IMR-90 (cell line): ENCODE results near the gene XPA. TPM values are rescaled to one million over a fixed set of nuclear protein-coding genes. Genes with fewer than 3 reads are reported as not detected.

Experiments
- ATAC-seq: fragments of 200-7000 bp; cut with Tn5 transposase; 2 replicates; pipeline ENCODE4 v1.9.1; 2020; ENCODE audit warnings: low read depth, mild to moderate bottlenecking, moderate library complexity
- BruUV-seq: library from RNA; stranded (reverse); fragments of 400-500 nt; replicated peaks from 2 replicates; lab custom pipeline; 2021; lab: Mats Ljungman, UMichigan
- CTCF ChIA-PET: fragments of 300-600 bp; formaldehyde crosslinking; extraction: SDS; loops from one replicate; lab custom pipeline; 2021; ENCODE audit warnings: antibody characterized with exemption; lab: Yijun Ruan, JAX
- POLR2A ChIA-PET: fragments of 300-600 bp; sonication (Branson Sonifier 250); formaldehyde crosslinking; loops from one replicate; lab custom pipeline; 2022; ENCODE audit warnings: antibody characterized with exemption; ENCODE audit not compliant: unreplicated experiment; lab: Charles Lee
- DNase-seq: peaks from one replicate; pipeline ENCODE4 v3.0.0; 2013
- H2AFZ ChIP-seq: replicated peaks from 2 replicates; pipeline ENCODE3; 2013; ENCODE audit warnings: low read length, mild to moderate bottlenecking; ENCODE audit not compliant: poor library complexity
- H2AK5ac ChIP-seq: 2 replicates; pipeline ENCODE4 v1.6.1; 2013; ENCODE audit warnings: low read depth, low read length, inconsistent platforms
- H2AK9ac ChIP-seq: replicated peaks from 2 replicates; pipeline ENCODE3; 2013; ENCODE audit warnings: mild to moderate bottlenecking, low read depth, low read length, moderate library complexity; ENCODE audit not compliant: poor library complexity
- H2BK120ac ChIP-seq: 2 replicates; pipeline ENCODE4 v1.6.1; 2013; ENCODE audit warnings: low read depth, low read length, inconsistent platforms
- H2BK15ac ChIP-seq: 3 replicates; pipeline ENCODE4 v1.6.1; 2013; ENCODE audit warnings: low read depth, low read length, inconsistent platforms
- H2BK20ac ChIP-seq: 2 replicates; pipeline ENCODE4 v1.6.1; 2013; ENCODE audit warnings: low read depth, mild to moderate bottlenecking, inconsistent platforms, low read length, moderate library complexity
- H2BK5ac ChIP-seq: 2 replicates; pipeline ENCODE4 v1.6.1; 2013; ENCODE audit warnings: mild to moderate bottlenecking, low read depth, low read length, inconsistent platforms; ENCODE audit not compliant: poor library complexity, severe bottlenecking
- H3K14ac ChIP-seq: replicated peaks from 2 replicates; pipeline ENCODE4 v1.6.1; 2013; ENCODE audit warnings: low read depth, low read length, inconsistent platforms
- H3K18ac ChIP-seq: 2 replicates; pipeline ENCODE4 v1.6.1; 2013; ENCODE audit warnings: low read depth, low read length, control low read depth
- H3K23ac ChIP-seq: 2 replicates; pipeline ENCODE4 v1.6.1; 2013; ENCODE audit warnings: low read depth, low read length, inconsistent platforms
- H3K27ac ChIP-seq: 2 replicates; pipeline ENCODE4 v1.5.1; 2013; ENCODE audit warnings: mild to moderate bottlenecking, control low read depth, low read length; ENCODE audit not compliant: insufficient read depth
- H3K27me3 ChIP-seq: 2 replicates; pipeline ENCODE4 v1.6.1; 2013; ENCODE audit warnings: low read length; ENCODE audit not compliant: control insufficient read depth, insufficient read depth
- H3K36me3 ChIP-seq: 2 replicates; pipeline ENCODE4 v1.6.1; 2013; ENCODE audit warnings: low read length, mixed read lengths; ENCODE audit not compliant: control insufficient read depth, insufficient read depth
- H3K4ac ChIP-seq: 2 replicates; pipeline ENCODE4 v1.6.1; 2013; ENCODE audit warnings: low read depth, low read length, inconsistent platforms
- H3K4me1 ChIP-seq: 2 replicates; pipeline ENCODE4 v1.6.1; 2013; ENCODE audit warnings: low read length, mixed read lengths; ENCODE audit not compliant: control insufficient read depth, insufficient read depth
- H3K4me2 ChIP-seq: 2 replicates; pipeline ENCODE4 v1.6.1; 2013; ENCODE audit warnings: low read depth, mild to moderate bottlenecking, control low read depth, low read length, moderate library complexity
- H3K4me3 ChIP-seq: 2 replicates; pipeline ENCODE4 v1.5.1; 2013; ENCODE audit warnings: low read depth, mild to moderate bottlenecking, control low read depth, low read length, moderate library complexity; ENCODE audit not compliant: insufficient read depth
- H3K56ac ChIP-seq: 2 replicates; pipeline ENCODE4 v1.6.1; 2013; ENCODE audit warnings: low read length, inconsistent platforms; ENCODE audit not compliant: insufficient read depth; ENCODE audit errors: extremely low read depth
- H3K79me1 ChIP-seq, 2 experiments: 2 replicates each; pipeline ENCODE4 v1.6.1; 2013; ENCODE audit warnings: low read length in 2 of 2, inconsistent platforms in 1 of 2, low read depth in 1 of 2
- H3K9ac ChIP-seq: 2 replicates; pipeline ENCODE4 v1.6.1; 2013; ENCODE audit warnings: low read depth, low read length, control low read depth
- H3K9me1 ChIP-seq: 2 replicates; pipeline ENCODE4 v1.6.1; 2013; ENCODE audit warnings: low read length, inconsistent platforms; ENCODE audit not compliant: insufficient read depth
- H3K9me3 ChIP-seq: 2 replicates; pipeline ENCODE4 v1.6.1; 2013; ENCODE audit warnings: low read length; ENCODE audit not compliant: control insufficient read depth, insufficient read depth
- H4K20me1 ChIP-seq: 2 replicates; pipeline ENCODE4 v1.6.1; 2013; ENCODE audit warnings: low read length, inconsistent platforms; ENCODE audit not compliant: insufficient read depth
- H4K5ac ChIP-seq: 2 replicates; pipeline ENCODE4 v1.6.1; 2013; ENCODE audit warnings: mild to moderate bottlenecking, low read depth, low read length, control low read depth
- H4K8ac ChIP-seq, 2 experiments: 2 replicates each; pipeline ENCODE4 v1.6.1; 2013; ENCODE audit warnings: low read depth in 2 of 2, low read length in 2 of 2, control low read depth in 1 of 2, inconsistent platforms in 1 of 2
- H4K91ac ChIP-seq: 2 replicates; pipeline ENCODE4 v1.6.1; 2013; ENCODE audit warnings: low read depth, low read length, inconsistent platforms; ENCODE audit not compliant: insufficient read depth
- BHLHE40 ChIP-seq: fragments of 150-350 bp; IDR thresholded peaks from 2 replicates; pipeline ENCODE4 v1.6.1; 2016; ENCODE audit warnings: mild to moderate bottlenecking, low read depth, low read length
- CEBPB ChIP-seq: IDR thresholded peaks from 2 replicates; pipeline ENCODE4 v1.6.1; 2012; ENCODE audit warnings: low read depth, low read length, improper control_type of control experiment
- CHD1 ChIP-seq: IDR thresholded peaks from 2 replicates; pipeline ENCODE4 v1.6.1; 2012; ENCODE audit warnings: low read depth, low read length, improper control_type of control experiment
- CTCF ChIP-seq: conservative IDR thresholded peaks from 2 replicates; pipeline ENCODE4 v1.5.1; 2012; ENCODE audit warnings: mild to moderate bottlenecking, low read depth, low read length, improper control_type of control experiment
- FOS ChIP-seq: fragments of 150-350 bp; IDR thresholded peaks from 2 replicates; pipeline ENCODE4 v1.6.1; 2016; ENCODE audit warnings: low read depth, low read length
- MAFK ChIP-seq: IDR thresholded peaks from 2 replicates; pipeline ENCODE4 v1.6.1; 2012; ENCODE audit warnings: low read depth, low read length, improper control_type of control experiment
- MAZ ChIP-seq: IDR thresholded peaks from 2 replicates; pipeline ENCODE4 v1.6.1; 2012; ENCODE audit warnings: low read depth, mild to moderate bottlenecking, low read length, improper control_type of control experiment, moderate library complexity, borderline replicate concordance
- MXI1 ChIP-seq: IDR thresholded peaks from 2 replicates; pipeline ENCODE4 v1.6.1; 2012; ENCODE audit warnings: low read depth, mild to moderate bottlenecking, low read length, moderate library complexity, borderline replicate concordance
- NFE2L2 ChIP-seq: fragments of 150-350 bp; IDR thresholded peaks from 2 replicates; pipeline ENCODE4 v1.6.1; 2016; ENCODE audit warnings: low read depth, mild to moderate bottlenecking, low read length
- POLR2A ChIP-seq: IDR thresholded peaks from 2 replicates; pipeline ENCODE4 v1.6.1; 2012; ENCODE audit warnings: mild to moderate bottlenecking, low read depth, low read length
- RAD21 ChIP-seq: IDR thresholded peaks from 2 replicates; pipeline ENCODE4 v1.6.1; 2012; ENCODE audit warnings: low read length, improper control_type of control experiment
- RCOR1 ChIP-seq: IDR thresholded peaks from 2 replicates; pipeline ENCODE4 v1.6.1; 2012; ENCODE audit warnings: mild to moderate bottlenecking, low read length, improper control_type of control experiment; ENCODE audit not compliant: insufficient replicate concordance
- RFX5 ChIP-seq: IDR thresholded peaks from 2 replicates; pipeline ENCODE4 v1.8.0; 2012; ENCODE audit warnings: low read depth, mild to moderate bottlenecking, low read length, moderate library complexity
- SMC3 ChIP-seq: fragments of 150-350 bp; IDR thresholded peaks from 2 replicates; pipeline ENCODE4 v1.6.1; 2016; ENCODE audit warnings: low read depth, mild to moderate bottlenecking, antibody characterized with exemption, low read length, moderate library complexity
- USF2 ChIP-seq: fragments of 150-350 bp; IDR thresholded peaks from 2 replicates; pipeline ENCODE4 v1.6.1; 2017; ENCODE audit warnings: mild to moderate bottlenecking, antibody characterized with exemption, low read length, low read depth
- WGBS, 2 experiments: methylation state at CpG; one replicate each; pipeline versions ENCODE4 v1.1.5 to v1.1.7; 2013; ENCODE audit warnings: missing lambda C conversion rate in 2 of 2; ENCODE audit not compliant: insufficient read length in 1 of 2; ENCODE audit errors: extremely low coverage in 2 of 2; 5-methylcytosine and 5-hydroxymethylcytosine counted together
- dilution Hi-C: fragments of 300-500 bp; cut with HindIII; formaldehyde crosslinking; loops from one replicate; pipeline ENCODE4 v1.14.3; 2018; ENCODE audit warnings: low sequenced_read_pairs; ENCODE audit not compliant: unreplicated experiment
- in situ Hi-C: fragments of 300-500 bp; cut with MboI; formaldehyde crosslinking; loops from 3 replicates; pipeline ENCODE4 v1.14.3; 2019; ENCODE audit warnings: low sequenced_read_pairs, inconsistent platforms, mixed read lengths
- intact Hi-C: fragments of 100-400 bp; cut with micrococcal nuclease; formaldehyde crosslinking; loops from 2 replicates; pipeline ENCODE4 v1.10.0; 2022
- polyA plus RNA-seq, 3 experiments: library from polyadenylated mRNA; depleted of rRNA; stranded (reverse); fragments of >200 nt; gene quantifications; 2 replicates each; pipeline ENCODE4 v1.2.3, GENCODE V29; 2012; ENCODE audit warnings: low replicate concordance in 1 of 3
- total RNA-seq: library from RNA; depleted of rRNA; stranded (reverse); fragments of >200 nt; gene quantifications from 2 replicates; pipeline ENCODE4 v1.2.3, GENCODE V29; 2012
- TF ChIP-seq, protein P1 (sequence below): fragments of 150-350 bp; IDR thresholded peaks from 2 replicates; pipeline ENCODE4 v1.6.1; 2016; ENCODE audit warnings: low read depth, mild to moderate bottlenecking, low read length, moderate library complexity, borderline replicate concordance

The XPA gene
- total and polyA plus RNA-seq, 2 of the 4 experiments (the other 2 are of a cell fraction), result 1.4 to 2.2 TPM

DNA sequence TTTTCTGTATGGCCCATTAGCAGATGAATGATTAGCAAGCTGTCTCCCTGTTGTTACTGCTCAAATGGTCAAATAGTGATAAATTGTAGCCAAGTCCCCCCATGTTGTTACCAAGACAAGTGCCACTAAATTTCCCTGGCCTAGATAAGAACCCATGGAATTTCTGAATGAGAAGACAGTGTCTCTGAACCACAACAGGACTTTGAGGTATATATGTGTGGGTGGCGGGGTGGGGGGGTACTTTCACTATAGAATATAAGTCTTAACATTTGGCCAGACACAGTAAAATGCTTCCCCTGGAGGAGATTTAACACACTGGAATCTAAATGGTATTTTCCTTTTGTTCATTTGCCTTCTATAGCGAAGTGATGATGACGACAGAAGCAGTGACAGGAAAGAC, 28.7 kb downstream of the XPA start:
- Histone ChIP-seq H4K5ac (no peak overlapping the region), H3K36me3 (peaks cover 55% of the 10 kb centered on the region), H3K18ac (no peak overlapping the region), H3K56ac (no peak overlapping the region), H3K4me2 (no peak overlapping the region), H3K9ac (no peak overlapping the region), H2BK20ac (no peak overlapping the region), H3K9me3 (no peaks in the 10 kb centered on the region), H2AK5ac (no peak overlapping the region), H2AFZ (no peak overlapping the region), H4K8ac (no peak overlapping the region), H4K91ac (no peak overlapping the region), H3K4me1 (no peaks in the 10 kb centered on the region; the same call in 1 of the 2 replicates), H3K4me3 (no peak overlapping the region), H2AK9ac (no peak overlapping the region), H2BK120ac (no peak overlapping the region), H3K23ac (no peak overlapping the region), H3K27me3 (no peaks in the 10 kb centered on the region), H3K27ac (no peak overlapping the region), H3K79me1 (peaks cover 0 to 4% of the 10 kb centered on the region in 2 experiments; a peak in 1 of 4 replicates), H3K9me1 (no peaks in the 10 kb centered on the region), H2BK15ac (no peak overlapping the region), H2BK5ac (no peak overlapping the region), H3K14ac (no peak overlapping the region), H3K4ac (no peak overlapping the region), H4K20me1 (no peaks in the 10 kb centered on the region)
- in situ Hi-C loops (no loop called here), intact Hi-C loops (no loop called here), dilution Hi-C loops (no loop called here)
- POLR2A ChIA-PET, result no interaction called here
- WGBS, 2 experiments, result no CpG with 5 or more reads among the region's 3 CpGs
- no TSS peak for BruUV-seq
- CTCF ChIA-PET, result no interaction called here
- no peak for ATAC-seq
- DNase-seq, result no peak
- no peak for TF ChIP-seq MXI1
- no peak for TF ChIP-seq MAZ
- no peak for TF ChIP-seq CEBPB
- TF ChIP-seq CHD1, result no peak
- no peak for TF ChIP-seq POLR2A
- TF ChIP-seq RCOR1, result no peak
- no peak for TF ChIP-seq BHLHE40
- TF ChIP-seq SMC3, result no peak
- TF ChIP-seq RAD21, result no peak
- no peak for TF ChIP-seq MAFK
- TF ChIP-seq FOS, result no peak
- TF ChIP-seq NFE2L2, result no peak
- TF ChIP-seq RFX5, result no peak
- TF ChIP-seq, protein P1, sequence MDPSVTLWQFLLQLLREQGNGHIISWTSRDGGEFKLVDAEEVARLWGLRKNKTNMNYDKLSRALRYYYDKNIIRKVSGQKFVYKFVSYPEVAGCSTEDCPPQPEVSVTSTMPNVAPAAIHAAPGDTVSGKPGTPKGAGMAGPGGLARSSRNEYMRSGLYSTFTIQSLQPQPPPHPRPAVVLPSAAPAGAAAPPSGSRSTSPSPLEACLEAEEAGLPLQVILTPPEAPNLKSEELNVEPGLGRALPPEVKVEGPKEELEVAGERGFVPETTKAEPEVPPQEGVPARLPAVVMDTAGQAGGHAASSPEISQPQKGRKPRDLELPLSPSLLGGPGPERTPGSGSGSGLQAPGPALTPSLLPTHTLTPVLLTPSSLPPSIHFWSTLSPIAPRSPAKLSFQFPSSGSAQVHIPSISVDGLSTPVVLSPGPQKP, result no peak
- no peak for TF ChIP-seq USF2
- TF ChIP-seq CTCF, result no peak
